Sigmoid colon (tissue), 4 donors: Measurements from ENCODE around the gene DNAI4.
"Not testable (repeated sequence)": the region's sequence is repeated elsewhere in the genome, so short reads cannot be mapped to it uniquely, and the experiment has no call there.

ENCODE experiments used
- CTCF ChIP-seq, 4 experiments: fragments of 450-650 bp in 3 of 4; fragments of 200-600 bp in 1 of 4; IDR thresholded peaks; one replicate each; pipeline ENCODE4 v1.5.1; 2016 to 2019; ENCODE audit warnings: antibody characterized with exemption in 4 of 4, mild to moderate bottlenecking in 3 of 4, moderate library complexity in 2 of 4
- POLR2A ChIP-seq, 2 donors: fragments of 450-650 bp; IDR thresholded peaks; one replicate each; pipeline ENCODE4 v1.6.1; 2016; ENCODE audit warnings: antibody characterized with exemption in 2 of 2, mild to moderate bottlenecking in 2 of 2, moderate library complexity in 2 of 2
- POLR2AphosphoS5 ChIP-seq, 4 donors: sonication (generic); formaldehyde crosslinking; IDR thresholded peaks; one replicate each; pipeline ENCODE4 v1.6.1; 2017; ENCODE audit warnings: antibody characterized with exemption in 4 of 4

GRCh38 chr1:66966188-66966873 is 41.7 kb upstream of the DNAI4 start:
- TF ChIP-seq CTCF, POLR2AphosphoS5, POLR2A (IDR thresholded peaks at IDR 0.05): not testable (repeated sequence)
